SK-N-SH (cell line): ENCODE results near the gene ITM2B.

ENCODE experiments used
- CTCF ChIP-seq: fragments of 200-600 bp; sonication (generic); IDR thresholded peaks from 2 replicates; pipeline ENCODE4 v1.6.1; 2017; ENCODE audit warnings: antibody characterized with exemption, mild to moderate bottlenecking, moderate library complexity
- GABPA ChIP-seq: IDR thresholded peaks from 2 replicates; pipeline ENCODE4 v1.4.0; 2012; ENCODE audit warnings: low read depth, mild to moderate bottlenecking
- POLR2AphosphoS5 ChIP-seq: IDR thresholded peaks from 2 replicates; pipeline ENCODE4 v1.6.1; 2012; ENCODE audit warnings: low read depth, low read length

DNA sequence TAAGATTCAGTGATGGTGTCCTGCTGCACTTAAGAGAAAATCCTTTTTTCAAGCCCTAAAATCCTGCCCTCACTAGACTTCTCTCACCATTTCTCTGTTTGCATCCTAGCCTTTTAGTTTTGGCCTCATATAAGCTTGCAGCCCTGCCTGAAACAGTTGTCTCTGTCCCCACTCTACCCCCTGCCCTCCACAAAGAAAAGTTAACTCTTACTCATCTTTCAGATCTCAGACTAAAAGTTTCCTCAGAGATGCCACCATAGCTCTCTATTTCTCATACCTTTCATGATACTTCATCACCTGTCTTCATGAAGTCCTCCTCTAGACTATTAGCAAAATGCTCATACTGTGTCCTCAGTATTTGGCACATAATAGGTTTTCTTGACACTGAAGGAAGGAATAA lies 33.1 kb downstream of the ITM2B start:
- TF ChIP-seq CTCF (no peak), POLR2AphosphoS5 (no peak), GABPA (no peak)
